HG02642 (cell line): ENCODE data around the gene AP3S1.
"Not testable (repeated sequence)": the region's sequence is repeated elsewhere in the genome, so short reads cannot be mapped to it uniquely, and the experiment has no call there.

Experiments used
- ATAC-seq: cut with Tn5 transposase; IDR thresholded peaks from one replicate; pipeline ENCODE4 v1.9.1; 2021; ENCODE audit warnings: mild to moderate bottlenecking; ENCODE audit not compliant: unreplicated experiment, poor library complexity

Gene AP3S1

GRCh38 chr5:115858396-115858795 is 16.7 kb downstream of the AP3S1 start:
- no peak for ATAC-seq

GRCh38 chr5:115859378-115859777 is 17.6 kb downstream of the AP3S1 start:
- ATAC-seq: no peak

GRCh38 chr5:115869256-115869795 is 27.6 kb downstream of the AP3S1 start:
- ATAC-seq: no peak

DNA sequence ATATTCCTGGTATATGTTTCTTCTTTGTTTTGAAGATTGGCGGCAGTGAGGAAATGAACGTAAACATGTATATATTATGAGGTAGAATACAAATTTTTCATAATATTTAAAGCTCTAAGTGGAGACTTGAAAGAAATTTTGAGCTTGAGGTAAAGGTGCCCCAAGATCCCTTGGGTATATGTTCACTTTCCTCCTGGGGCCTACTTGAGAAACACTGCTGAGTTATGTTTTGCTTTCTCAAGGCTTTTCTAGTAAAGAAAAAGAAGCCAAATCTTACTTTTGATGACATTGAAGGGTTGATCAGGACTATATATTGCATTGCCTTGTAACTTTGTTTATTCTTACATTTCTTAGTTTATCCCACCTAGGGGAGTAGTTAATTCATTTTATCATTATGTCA is 30.7 kb downstream of the AP3S1 start:
- no peak for ATAC-seq

DNA sequence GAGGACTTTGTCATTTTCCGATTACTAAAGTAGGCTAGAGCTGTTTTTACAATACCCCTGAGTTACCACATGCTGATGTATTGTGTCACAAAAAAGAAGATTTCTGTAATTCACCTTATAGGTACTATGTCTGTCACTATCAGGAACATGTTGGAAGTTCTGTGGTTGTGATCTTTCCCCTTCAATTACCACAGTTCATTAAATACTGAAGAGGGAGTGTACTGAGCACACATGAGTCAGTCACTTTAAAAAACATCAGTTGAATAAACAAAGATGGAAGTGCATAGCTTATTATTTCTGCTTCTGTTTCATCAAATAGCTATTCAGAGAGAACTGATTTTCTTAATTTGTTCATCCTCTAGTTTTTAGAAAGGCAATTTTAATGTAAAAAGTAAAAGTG is 31.7 kb downstream of the AP3S1 start:
- ATAC-seq: no peak

GRCh38 chr5:115875447-115875846 is 33.7 kb downstream of the AP3S1 start:
- ATAC-seq: no peak

GRCh38 chr5:115877342-115877741 is 35.6 kb downstream of the AP3S1 start:
- ATAC-seq: not testable (repeated sequence)

DNA sequence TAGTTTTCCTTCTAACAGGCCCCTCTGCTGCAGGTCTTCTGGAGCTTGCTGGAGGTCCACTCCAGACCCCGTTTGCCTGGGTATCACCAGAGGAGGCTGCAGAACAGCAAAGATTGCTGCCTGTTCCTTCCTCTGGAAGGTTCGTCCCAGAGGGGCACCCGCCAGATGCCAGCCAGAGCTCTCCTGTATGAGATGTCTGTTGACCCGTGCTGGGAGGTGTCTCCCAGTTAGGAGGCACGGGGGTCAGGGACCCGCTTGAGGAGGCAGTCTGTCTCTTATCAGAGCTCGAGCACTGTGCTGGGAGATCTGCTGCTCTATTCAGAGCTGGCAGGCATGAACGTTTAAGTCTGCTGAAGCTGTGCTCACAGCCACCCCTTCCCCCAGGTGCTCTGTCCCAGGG is 40.7 kb downstream of the AP3S1 start:
- ATAC-seq: not testable (repeated sequence)

GRCh38 chr5:115884704-115885103 is 43.0 kb downstream of the AP3S1 start:
- no peak for ATAC-seq

GRCh38 chr5:115885208-115885607 is 43.5 kb downstream of the AP3S1 start:
- not testable (repeated sequence) for ATAC-seq

GRCh38 chr5:115888027-115888426 is 46.3 kb downstream of the AP3S1 start:
- no peak for ATAC-seq

GRCh38 chr5:115892021-115892420 is 50.3 kb downstream of the AP3S1 start:
- ATAC-seq: no peak

GRCh38 chr5:115894342-115894741 is 52.6 kb downstream of the AP3S1 start:
- ATAC-seq: no peak

- ATAC-seq: no peak
Measured at GRCh38 chr5:115895821-115896220, 54.1 kb downstream of the AP3S1 start.

- ATAC-seq: no peak
Measured at GRCh38 chr5:115898656-115899055, 56.9 kb downstream of the AP3S1 start.

DNA sequence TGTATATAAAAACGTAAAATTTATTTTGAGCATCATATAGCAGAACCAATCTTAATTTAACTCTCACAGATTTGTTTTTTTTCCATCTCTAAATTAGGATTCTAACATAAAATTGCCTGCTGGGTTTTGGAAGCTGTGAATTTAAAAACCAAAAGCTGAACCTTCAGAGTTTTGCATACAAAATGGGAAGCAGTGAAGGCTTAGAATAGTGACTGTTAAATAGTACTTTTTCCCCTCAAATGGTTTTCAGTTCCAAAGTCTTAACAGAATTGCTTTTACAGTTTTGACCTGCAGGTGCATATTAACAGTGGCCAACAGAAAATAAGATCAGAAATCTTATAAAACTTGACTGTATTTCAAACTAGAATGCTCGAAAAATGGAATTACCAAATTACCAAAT is 65.4 kb downstream of the AP3S1 start:
- ATAC-seq: no peak

DNA sequence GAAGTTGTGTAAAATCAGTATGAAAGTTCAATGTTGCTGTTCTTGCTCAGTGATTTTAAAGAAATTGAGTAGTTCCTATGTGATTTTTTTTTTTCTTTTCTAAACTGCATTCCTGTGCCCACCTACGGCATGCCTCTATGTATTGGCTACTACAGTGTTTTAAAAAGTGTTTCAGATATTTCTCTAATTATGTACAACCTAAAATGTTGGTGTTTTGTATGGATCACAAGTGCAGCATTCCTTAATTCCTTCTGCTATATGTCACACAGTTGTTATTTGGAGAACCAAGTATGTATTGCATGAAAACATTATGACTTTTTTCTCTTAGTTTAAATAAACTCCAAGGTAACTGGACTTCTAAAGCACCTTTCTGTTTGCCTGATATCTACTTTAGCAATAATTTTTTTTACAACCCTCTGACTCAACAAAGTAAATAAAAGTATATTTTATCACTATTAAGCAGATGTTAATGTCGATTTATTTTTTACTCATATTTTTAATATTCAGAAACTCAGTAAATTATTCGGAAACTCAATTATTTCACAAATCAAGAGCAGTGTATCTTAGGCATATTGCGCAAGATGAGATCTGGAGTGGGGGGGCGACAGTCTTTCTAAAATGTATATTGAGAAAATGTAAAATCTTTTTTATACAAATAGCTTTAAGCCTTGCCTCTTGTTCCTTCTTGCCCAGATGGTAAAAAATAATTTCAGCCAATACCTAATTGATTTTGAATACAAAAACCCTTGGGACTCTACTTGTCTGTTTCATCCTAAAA is 72.1 kb downstream of the AP3S1 start:
- not testable (repeated sequence) for ATAC-seq

DNA sequence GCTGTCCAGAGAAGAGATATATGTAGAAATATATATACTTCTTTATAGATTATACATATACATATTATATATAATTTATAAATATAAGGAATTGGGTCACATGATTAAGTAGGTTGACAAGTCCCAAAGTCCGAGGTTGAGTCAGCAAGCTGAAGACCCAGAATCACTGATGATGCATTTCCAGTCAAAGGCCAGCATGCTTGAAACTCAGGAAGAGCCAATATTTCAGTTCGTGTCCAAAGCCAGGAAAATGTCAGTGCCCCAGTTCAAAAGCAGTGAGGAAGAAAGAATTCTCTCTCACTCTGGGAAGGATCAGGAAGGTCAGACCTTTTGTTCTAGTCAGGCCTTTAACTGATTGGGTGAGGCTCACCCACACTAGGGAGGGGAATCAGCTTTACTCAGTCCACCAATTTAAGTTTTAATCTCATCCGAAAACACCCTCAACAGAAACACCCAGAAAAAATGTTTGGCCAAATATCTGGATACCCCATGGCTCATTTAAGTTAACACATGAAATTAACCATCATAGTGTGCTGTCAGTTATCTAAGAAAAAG is 78.5 kb downstream of the AP3S1 start:
- no peak for ATAC-seq

DNA sequence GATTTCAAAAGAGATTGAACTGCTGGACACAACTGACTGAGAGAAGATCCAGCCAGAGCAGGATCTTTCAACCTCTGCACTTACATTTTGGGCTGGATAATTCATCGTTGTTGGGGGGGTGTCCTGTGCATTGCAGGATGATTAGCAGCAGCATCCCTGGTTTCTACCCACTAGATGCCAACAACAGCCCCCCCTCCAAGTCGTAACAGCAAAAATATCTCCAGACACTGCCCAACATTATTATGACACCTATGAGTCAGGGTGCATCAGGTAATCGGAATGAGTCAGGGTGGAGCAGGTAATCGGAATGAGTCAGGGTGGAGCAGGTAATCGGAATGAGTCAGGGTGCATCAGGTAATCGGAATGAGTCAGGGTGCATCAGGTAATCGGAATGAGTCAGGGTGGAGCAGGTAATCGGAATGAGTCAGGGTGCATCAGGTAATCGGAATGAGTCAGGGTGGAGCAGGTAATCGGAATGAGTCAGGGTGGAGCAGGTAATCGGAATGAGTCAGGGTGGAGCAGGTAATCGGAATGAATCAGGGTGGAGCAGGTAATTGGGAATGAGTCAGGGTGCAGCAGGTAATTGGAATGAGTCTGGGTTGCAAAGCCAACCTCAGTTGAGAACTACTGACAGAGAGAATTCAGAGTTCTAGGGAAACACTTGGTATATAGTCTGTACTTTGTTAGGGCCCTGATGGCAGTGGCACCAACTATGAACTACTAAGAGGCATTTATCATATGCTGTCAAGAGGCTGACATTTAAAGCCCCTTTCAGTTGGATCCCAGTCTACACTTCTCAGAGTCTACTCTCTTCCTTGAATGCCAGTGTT is 87.1 kb downstream of the AP3S1 start:
- not testable (repeated sequence) for ATAC-seq

- ATAC-seq: not testable (repeated sequence)
Measured at GRCh38 chr5:115930171-115930570, 88.4 kb downstream of the AP3S1 start.
